ENCODE data around the gene AOX1.

GRCh38 chr2:200587007-200587616, 1.3 kb downstream of the AOX1 start:
- TF ChIP-seq CTCF (conservative IDR thresholded peaks at IDR 0.05) (no peak), ZFX (IDR thresholded peaks at IDR 0.05) (no peak)
